ENCODE measurements around the gene KCND3. TPM values are rescaled to one million over a fixed set of nuclear protein-coding genes. Genes with fewer than 3 reads are reported as not detected.

KCND3 gene
- total RNA-seq, 1 experiment from 2014 or later, result 0.15 TPM

- Histone ChIP-seq H3K9me3 (ENCODE audit: control insufficient read depth, low read depth, low read length) (no peaks in the 10 kb centered on the region), H3K23me2 (ENCODE audit: insufficient read length, low read depth, low read length, poor library complexity, severe bottlenecking) (no peaks in the 10 kb centered on the region), H4K91ac (ENCODE audit: insufficient read length, low read depth, low read length) (no peak overlapping the region), H2BK15ac (ENCODE audit: low read depth, low read length) (no peak overlapping the region), H4K5ac (ENCODE audit: insufficient read length, low read depth, low read length) (no peak overlapping the region), H2BK5ac (ENCODE audit: insufficient read length, low read length) (no peak overlapping the region), H4K8ac (replicated peaks; ENCODE audit: insufficient read length, low read depth, low read length) (no peak overlapping the region), H3K18ac (ENCODE audit: insufficient read length, low read depth, low read length) (no peak overlapping the region), H3K27ac (ENCODE audit: insufficient read length, low read depth, low read length) (no peak overlapping the region), H3K23ac (ENCODE audit: insufficient read length, low read depth, low read length) (no peak overlapping the region), H3K4ac (ENCODE audit: low read depth, low read length) (no peak overlapping the region), H3K79me2 (ENCODE audit: insufficient read depth, low read length) (no peaks in the 10 kb centered on the region), H4K20me1 (ENCODE audit: control insufficient read depth, insufficient read depth, insufficient read length) (no peaks in the 10 kb centered on the region), H2BK12ac (ENCODE audit: insufficient read length, low read depth, low read length) (no peak overlapping the region), H3K14ac (ENCODE audit: insufficient read depth, low read length) (no peak overlapping the region), H2BK20ac (ENCODE audit: low read depth, low read length, poor library complexity, severe bottlenecking) (no peak overlapping the region), H3K27me3 (ENCODE audit: insufficient read depth, low read length) (no peaks in the 10 kb centered on the region), H3K4me2 (ENCODE audit: insufficient read depth, insufficient read length, low read length) (no peak overlapping the region), H2BK120ac (ENCODE audit: low read depth, low read length, poor library complexity, severe bottlenecking) (no peak overlapping the region), H3T11ph (ENCODE audit: low read length) (no peak overlapping the region), H3K56ac (ENCODE audit: insufficient read length, low read depth, low read length) (no peak overlapping the region), H3K79me1 (ENCODE audit: insufficient read depth, low read depth, low read length, poor library complexity, severe bottlenecking) (no peaks in the 10 kb centered on the region), H3K4me1 (ENCODE audit: insufficient read depth, low read length) (no peaks in the 10 kb centered on the region), H2AK5ac (ENCODE audit: insufficient read length, low read length) (no peak overlapping the region), H3K9ac (ENCODE audit: extremely low read depth, insufficient read length, low read length) (no peak overlapping the region), H2AFZ (ENCODE audit: low read length) (no peak overlapping the region)
- WGBS (ENCODE audit: extremely low coverage, insufficient read length, low lambda C conversion rate), result no CpG with 5 or more reads among the region's 13 CpGs
- no peak overlapping the region for H3K27ac Mint-ChIP-seq
- TF ChIP-seq, protein P1, sequence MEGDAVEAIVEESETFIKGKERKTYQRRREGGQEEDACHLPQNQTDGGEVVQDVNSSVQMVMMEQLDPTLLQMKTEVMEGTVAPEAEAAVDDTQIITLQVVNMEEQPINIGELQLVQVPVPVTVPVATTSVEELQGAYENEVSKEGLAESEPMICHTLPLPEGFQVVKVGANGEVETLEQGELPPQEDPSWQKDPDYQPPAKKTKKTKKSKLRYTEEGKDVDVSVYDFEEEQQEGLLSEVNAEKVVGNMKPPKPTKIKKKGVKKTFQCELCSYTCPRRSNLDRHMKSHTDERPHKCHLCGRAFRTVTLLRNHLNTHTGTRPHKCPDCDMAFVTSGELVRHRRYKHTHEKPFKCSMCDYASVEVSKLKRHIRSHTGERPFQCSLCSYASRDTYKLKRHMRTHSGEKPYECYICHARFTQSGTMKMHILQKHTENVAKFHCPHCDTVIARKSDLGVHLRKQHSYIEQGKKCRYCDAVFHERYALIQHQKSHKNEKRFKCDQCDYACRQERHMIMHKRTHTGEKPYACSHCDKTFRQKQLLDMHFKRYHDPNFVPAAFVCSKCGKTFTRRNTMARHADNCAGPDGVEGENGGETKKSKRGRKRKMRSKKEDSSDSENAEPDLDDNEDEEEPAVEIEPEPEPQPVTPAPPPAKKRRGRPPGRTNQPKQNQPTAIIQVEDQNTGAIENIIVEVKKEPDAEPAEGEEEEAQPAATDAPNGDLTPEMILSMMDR (conservative IDR thresholded peaks at IDR 0.05), result no peak
- H3K9me3 Mint-ChIP-seq, result no peaks in the 10 kb centered on the region; a peak in 1 of 5 replicates
- no peaks in the 10 kb centered on the region for H3K36me3 Mint-ChIP-seq (ENCODE audit: insufficient read depth in 1 of 3, low read depth in 3 of 3)
- H3K27me3 Mint-ChIP-seq (ENCODE audit: low read depth), result peaks cover 5% of the 10 kb centered on the region
- no peak for DNase-seq
- H3K4me1 Mint-ChIP-seq, result peaks cover 0 to 3% of the 10 kb centered on the region in 2 experiments; a peak in 1 of 4 replicates
- H3K4me3 Mint-ChIP-seq, result no peak overlapping the region
Observed at GRCh38 chr1:111956155-111956771, 33.2 kb downstream of the KCND3 start.

All from H9 (cell line).